Stimulated activated CD4-positive, alpha-beta T cell treated with anti-CD3 and anti-CD28 coated beads, Interleukin-1b, Interleukin-23, amount 100 ng/mL, for 48 hours (primary cell): Measurements from ENCODE around the gene FRMPD2.
"Not testable (repeated sequence)": the region's sequence is repeated elsewhere in the genome, so short reads cannot be mapped to it uniquely, and the experiment has no call there.

Experiments used
- DNase-seq: peaks from one replicate; pipeline ENCODE4 v3.0.0-alpha.2; 2020

Gene FRMPD2

DNA sequence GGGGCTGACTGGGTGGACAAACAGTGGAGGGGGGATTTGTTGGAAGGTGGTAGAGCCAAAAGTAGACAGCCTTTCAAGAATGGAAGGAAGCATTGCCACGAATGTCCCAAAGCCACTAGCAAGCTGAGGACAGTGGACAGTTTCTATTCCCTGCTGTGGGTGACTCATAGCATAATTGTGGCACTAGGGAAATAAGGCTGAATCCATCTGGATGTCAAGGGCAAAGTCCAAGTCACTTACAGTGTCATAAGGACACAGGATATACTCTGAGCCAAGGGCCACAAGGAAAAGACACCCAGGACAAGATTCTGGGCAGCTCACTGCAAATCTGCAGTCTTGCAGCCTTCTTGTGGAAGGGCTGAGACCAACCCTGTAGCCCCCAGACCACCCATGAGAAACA, 79.7 kb downstream of the FRMPD2 start:
- DNase-seq, result no peak

GRCh38 chr10:48193556-48193955, 80.9 kb downstream of the FRMPD2 start:
- DNase-seq, result no peak

GRCh38 chr10:48192881-48193450, 81.5 kb downstream of the FRMPD2 start:
- no peak for DNase-seq

DNA sequence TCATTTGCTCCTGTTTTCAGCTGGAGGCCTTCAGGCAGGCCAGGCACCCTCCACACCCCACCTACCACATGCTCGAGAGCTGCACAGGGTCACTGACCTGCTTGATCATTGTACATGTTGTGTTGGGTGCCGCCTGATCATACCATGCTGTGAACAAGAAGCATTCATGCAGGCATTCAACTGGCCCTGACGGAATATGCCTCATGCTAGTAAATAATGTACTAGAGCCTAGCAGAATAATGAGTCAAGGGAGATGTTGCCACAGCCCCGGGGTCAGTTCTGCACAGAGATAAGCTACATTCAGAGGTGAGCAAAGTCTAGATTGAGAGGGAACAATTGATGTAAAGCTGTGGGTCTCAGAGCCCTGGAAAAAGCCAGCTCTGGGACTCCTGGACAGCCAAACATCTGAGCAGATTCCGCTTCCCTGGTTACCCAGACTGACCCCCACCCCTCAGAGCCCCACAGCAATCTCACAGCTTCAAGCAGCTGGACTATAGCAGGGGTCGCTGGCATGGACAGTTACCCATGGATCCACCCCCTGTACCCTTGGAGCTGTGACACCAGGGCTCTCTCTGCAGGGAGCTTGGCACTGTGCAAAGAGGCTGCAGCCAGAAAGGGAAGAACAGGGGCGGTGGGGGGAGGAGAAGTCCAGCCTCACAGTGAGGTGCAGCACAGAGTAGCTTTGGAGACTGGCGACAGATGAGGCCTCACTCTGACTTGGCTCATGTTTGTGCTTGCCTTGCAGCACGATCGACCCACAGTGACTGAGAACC, 86.6 kb downstream of the FRMPD2 start:
- DNase-seq, result no peak

- DNase-seq, result no peak
Measured at GRCh38 chr10:48187126-48187525, 87.4 kb downstream of the FRMPD2 start.

DNA sequence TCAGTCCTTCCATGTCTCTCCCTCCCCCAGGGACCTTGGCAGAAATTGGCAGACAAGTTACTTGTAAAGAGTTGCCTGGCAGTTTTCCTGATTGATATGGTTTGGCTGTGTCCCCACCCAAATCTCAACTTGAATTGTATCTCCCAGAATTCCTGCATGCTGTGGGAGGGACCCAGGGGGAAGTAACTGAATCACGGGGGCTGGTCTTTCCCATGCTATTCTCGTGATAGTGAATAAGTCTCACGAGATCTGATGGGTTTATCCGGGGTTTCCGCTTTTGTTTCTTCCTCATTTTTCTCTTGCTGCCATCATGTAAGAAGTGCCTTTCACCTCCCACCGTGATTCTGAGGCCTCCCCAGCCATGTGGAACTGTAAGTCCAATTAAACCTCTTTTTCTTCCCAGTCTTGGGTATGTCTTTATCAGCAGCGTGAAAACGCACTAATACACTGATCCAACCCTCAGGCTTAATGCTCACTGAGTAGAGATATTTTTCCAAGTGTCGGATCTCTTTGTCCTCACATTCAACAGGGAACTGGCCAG, 88.2 kb downstream of the FRMPD2 start:
- not testable (repeated sequence) for DNase-seq

DNA sequence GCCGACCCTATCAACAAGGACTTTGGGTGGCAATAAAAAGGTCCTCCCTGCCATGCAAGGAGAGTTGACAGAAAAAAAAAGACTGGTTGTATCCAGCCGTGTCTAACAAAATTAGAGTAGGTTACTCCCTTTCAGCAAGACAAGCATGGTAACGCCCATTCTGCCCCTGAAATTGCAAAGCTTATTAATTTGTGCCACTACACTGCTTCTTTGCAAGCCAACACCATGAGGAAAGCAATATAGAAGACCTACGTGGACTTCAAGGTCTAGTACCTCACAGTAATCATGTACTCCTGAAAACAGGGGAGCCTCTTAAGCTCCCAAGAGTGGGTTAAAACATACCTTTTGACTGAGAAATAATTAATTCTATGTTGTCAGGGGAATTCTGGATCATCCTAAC, 90.3 kb downstream of the FRMPD2 start:
- DNase-seq, result no peak

DNA sequence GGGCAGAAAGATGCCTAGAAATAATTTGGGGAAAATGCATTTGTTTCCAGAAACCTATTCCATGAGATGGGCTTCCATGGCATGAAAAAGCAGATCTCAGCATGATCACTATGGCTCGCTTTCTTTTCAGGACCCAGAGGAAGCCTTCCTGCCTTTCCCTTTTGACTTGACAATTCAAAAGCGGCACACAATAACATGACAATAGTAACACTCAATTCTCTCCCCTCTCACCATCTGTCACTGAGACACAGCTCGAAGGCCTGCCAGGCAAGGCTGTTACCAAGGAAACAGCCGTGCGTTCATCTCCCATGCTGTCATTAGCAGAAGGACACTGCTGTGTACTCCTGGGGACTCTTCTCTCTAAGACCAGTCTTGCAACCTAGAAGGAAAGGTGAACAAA, 101.8 kb downstream of the FRMPD2 start:
- DNase-seq, result not testable (repeated sequence)

GRCh38 chr10:48160670-48161069, 113.8 kb downstream of the FRMPD2 start:
- not testable (repeated sequence) for DNase-seq

DNA sequence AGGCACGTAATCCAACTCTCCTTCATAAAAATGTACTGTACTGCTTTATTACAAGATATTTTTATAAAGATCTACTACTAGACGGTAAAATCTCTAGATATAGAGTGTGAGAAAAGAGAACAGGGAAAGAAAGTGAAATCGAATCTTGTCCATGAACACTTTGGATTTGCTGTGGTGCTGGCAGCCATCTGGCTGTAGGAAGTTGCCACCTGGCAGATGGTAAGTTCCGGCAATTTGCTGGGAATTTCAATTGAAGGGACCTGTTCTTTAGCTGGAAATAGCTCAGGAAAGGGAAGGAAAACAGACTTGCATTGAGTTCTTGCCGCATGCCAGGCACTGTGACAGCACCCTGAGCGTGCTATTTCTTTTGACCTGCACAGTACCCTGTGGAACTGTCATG, 114.3 kb downstream of the FRMPD2 start:
- DNase-seq, result not testable (repeated sequence)

- DNase-seq, result not testable (repeated sequence)
Measured at GRCh38 chr10:48154211-48155140, 120.0 kb downstream of the FRMPD2 start.

- not testable (repeated sequence) for DNase-seq
Measured at GRCh38 chr10:48147643-48148042, 126.9 kb downstream of the FRMPD2 start.

DNA sequence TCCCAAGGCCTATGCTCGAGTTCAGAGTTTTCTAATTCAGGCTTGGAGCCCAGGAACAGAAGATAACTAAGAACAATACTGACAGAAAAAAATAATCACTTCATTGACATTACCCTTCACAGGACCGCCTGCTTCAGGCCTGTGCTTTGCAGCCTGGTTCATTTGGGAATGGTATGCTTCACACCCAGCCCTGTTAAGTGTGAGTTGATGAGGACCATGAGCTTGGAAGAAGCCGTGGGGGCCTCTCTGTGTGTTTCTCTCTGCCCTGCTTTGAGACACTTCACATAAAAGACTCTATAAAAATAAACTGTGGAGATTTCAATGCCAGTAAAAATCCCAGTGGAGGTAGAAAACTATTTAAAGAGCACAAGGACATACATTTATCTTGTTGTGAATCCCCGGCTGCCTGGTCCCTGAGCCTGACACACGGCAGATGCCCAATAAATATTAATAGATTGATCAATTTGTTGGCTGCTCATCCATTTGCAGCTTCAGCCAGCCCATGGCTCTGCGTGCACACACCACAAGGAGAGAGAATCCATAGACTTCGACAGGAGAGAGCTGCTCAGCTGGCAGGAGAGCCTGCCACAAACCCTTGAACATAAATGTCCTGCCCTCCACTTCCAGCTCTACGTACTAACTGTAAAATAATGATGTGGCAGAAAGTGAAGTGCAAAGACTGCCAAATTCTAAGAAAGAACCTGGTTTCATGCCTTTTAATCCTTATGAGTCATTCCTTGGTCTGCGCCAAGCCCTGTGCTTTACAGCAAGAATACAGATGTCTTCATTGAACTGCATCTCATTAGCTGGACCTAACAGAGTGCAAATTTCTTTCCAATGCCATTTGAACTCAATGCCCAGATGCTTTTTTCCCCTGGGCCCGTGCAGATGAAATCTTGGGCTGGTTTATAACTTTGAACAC, 130.5 kb downstream of the FRMPD2 start:
- not testable (repeated sequence) for DNase-seq

- not testable (repeated sequence) for DNase-seq
Measured at GRCh38 chr10:48140949-48141348, 133.5 kb downstream of the FRMPD2 start.

- not testable (repeated sequence) for DNase-seq
Measured at GRCh38 chr10:48139953-48140850, 134.3 kb downstream of the FRMPD2 start.

GRCh38 chr10:48128954-48129353, 145.5 kb downstream of the FRMPD2 start:
- DNase-seq, result not testable (repeated sequence)

DNA sequence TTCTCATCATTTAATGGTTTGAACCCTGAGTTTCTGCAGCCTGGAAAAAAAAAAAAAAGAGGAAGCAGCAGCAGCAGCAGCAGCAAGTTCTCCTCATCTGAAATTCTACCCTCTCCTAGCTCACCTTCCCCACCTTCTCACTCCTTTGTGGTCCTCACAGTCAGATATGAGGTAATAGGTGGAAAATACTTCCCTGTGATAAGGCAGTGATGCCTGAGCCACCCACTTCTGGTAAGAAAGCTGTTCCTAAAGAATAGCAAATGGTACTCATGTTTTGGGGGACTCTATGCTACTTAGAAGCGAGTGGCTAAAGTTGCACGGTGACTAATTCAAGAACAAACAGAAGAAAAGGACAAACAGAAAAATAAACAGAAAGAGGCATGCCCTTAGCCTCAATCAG, 148.2 kb downstream of the FRMPD2 start:
- DNase-seq, result not testable (repeated sequence)

DNA sequence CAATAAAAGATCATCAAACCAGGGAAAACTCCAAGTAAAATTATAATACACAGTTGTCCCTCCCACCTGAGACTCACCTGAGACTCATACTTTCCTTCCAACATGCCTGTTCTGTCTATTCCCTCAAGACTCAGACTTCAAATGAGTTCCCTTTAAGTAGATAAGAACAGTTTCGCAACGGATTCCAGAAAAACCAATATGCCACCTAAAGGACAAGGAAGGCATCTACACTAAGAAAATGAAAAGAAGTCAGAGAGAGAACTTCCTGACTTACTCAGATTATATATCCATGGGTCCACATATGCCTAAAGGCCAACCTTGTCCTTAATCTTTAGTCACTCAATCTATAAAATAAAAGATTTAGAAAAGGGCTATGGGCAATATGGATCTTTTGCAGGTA, 148.9 kb downstream of the FRMPD2 start:
- not testable (repeated sequence) for DNase-seq

- not testable (repeated sequence) for DNase-seq
Measured at GRCh38 chr10:48122618-48123017, 151.9 kb downstream of the FRMPD2 start.

GRCh38 chr10:48110277-48110676, 164.2 kb downstream of the FRMPD2 start:
- not testable (repeated sequence) for DNase-seq
